Measurements from ENCODE around the gene BANP. TPM values are rescaled to one million over a fixed set of nuclear protein-coding genes. Genes with fewer than 3 reads are reported as not detected.
A peak's percentile ranks its signal among the peaks of the same experiment; 100 is the strongest.
"Not testable (repeated sequence)": the region's sequence is repeated elsewhere in the genome, so short reads cannot be mapped to it uniquely, and the experiment has no call there.

The BANP gene
- total RNA-seq, 3 donors from 2014 or later (not counting 1 experiment from before 2014, with no cell fraction given), result 88.8 to 117 (median 117) TPM

- peaks cover 8 to 13% of the 10 kb centered on the region in 2 donors for H3K4me1 Mint-ChIP-seq
- DNase-seq; H3K4me3 ChIP-seq (ENCODE audit: low read length); intact Hi-C loops (cut with micrococcal nuclease); H3K4me1 ChIP-seq (ENCODE audit: control insufficient read depth, insufficient read depth, low read length); H3K27me3 Mint-ChIP-seq (ENCODE audit: low read depth in 2 of 2); ATAC-seq; H3K9me3 ChIP-seq (ENCODE audit: control insufficient read depth, insufficient read depth, low read length); H3K27ac ChIP-seq (ENCODE audit: low read length); H3K4me3 Mint-ChIP-seq; H3K36me3 Mint-ChIP-seq; H3K27ac Mint-ChIP-seq; H3K27me3 ChIP-seq (ENCODE audit: control insufficient read depth, insufficient read depth, low read length); H3K9me3 Mint-ChIP-seq: not testable (repeated sequence)
- peaks cover 21% of the 10 kb centered on the region for H3K36me3 ChIP-seq (ENCODE audit: control insufficient read depth, insufficient read depth, low read length)
- WGBS (ENCODE audit: insufficient coverage), result 95% methylated on average over 9 of the region's 9 CpGs
Measured at GRCh38 chr16:88038526-88038908, 87.3 kb downstream of the BANP start.

GRCh38 chr16:88039591-88039990, 88.4 kb downstream of the BANP start:
- Histone ChIP-seq H3K4me3 (ENCODE audit: low read length) (no peak overlapping the region), H3K27me3 (ENCODE audit: control insufficient read depth, insufficient read depth, low read length) (no peaks in the 10 kb centered on the region), H3K27ac (ENCODE audit: low read length) (no peak overlapping the region), H3K36me3 (ENCODE audit: control insufficient read depth, insufficient read depth, low read length) (peaks cover 21% of the 10 kb centered on the region), H3K4me1 (ENCODE audit: control insufficient read depth, insufficient read depth, low read length) (peaks cover 9% of the 10 kb centered on the region), H3K9me3 (ENCODE audit: control insufficient read depth, insufficient read depth, low read length) (no peaks in the 10 kb centered on the region)
- H3K27ac Mint-ChIP-seq, result no peak overlapping the region
- 98% methylated on average over 11 of the region's 11 CpGs for WGBS (ENCODE audit: insufficient coverage)
- no peak for ATAC-seq
- no peaks in the 10 kb centered on the region for H3K36me3 Mint-ChIP-seq
- DNase-seq, result no peak
- intact Hi-C loops (cut with micrococcal nuclease), result no loop called here
- no peak overlapping the region for H3K4me3 Mint-ChIP-seq
- TF ChIP-seq CTCF (IDR thresholded peaks at IDR 0.05), result no peak
- peaks cover 13 to 15% of the 10 kb centered on the region in 2 donors for H3K4me1 Mint-ChIP-seq
- no peaks in the 10 kb centered on the region for H3K27me3 Mint-ChIP-seq (ENCODE audit: low read depth in 2 of 2)
- H3K9me3 Mint-ChIP-seq, result no peaks in the 10 kb centered on the region

- H3K36me3 Mint-ChIP-seq; H3K9me3 Mint-ChIP-seq; H3K27ac ChIP-seq (ENCODE audit: low read length); H3K27ac Mint-ChIP-seq; H3K27me3 Mint-ChIP-seq (ENCODE audit: low read depth in 2 of 2); H3K27me3 ChIP-seq (ENCODE audit: control insufficient read depth, insufficient read depth, low read length); H3K9me3 ChIP-seq (ENCODE audit: control insufficient read depth, insufficient read depth, low read length); ATAC-seq; intact Hi-C loops (cut with micrococcal nuclease); DNase-seq; H3K4me3 Mint-ChIP-seq; H3K4me3 ChIP-seq (ENCODE audit: low read length): not testable (repeated sequence)
- H3K36me3 ChIP-seq (ENCODE audit: control insufficient read depth, insufficient read depth, low read length), result peaks cover 16% of the 10 kb centered on the region
- H3K4me1 ChIP-seq (ENCODE audit: control insufficient read depth, insufficient read depth, low read length), result peaks cover 15% of the 10 kb centered on the region
- peaks cover 13 to 15% of the 10 kb centered on the region in 2 donors for H3K4me1 Mint-ChIP-seq
- 93% methylated on average over 28 of the region's 28 CpGs for WGBS (ENCODE audit: insufficient coverage)
Measured at GRCh38 chr16:88040196-88040876, 89.1 kb downstream of the BANP start.

GRCh38 chr16:88040877-88041244, 89.6 kb downstream of the BANP start:
- H3K4me1 Mint-ChIP-seq, result peaks cover 13 to 15% of the 10 kb centered on the region in 2 donors
- H3K36me3 Mint-ChIP-seq; H3K27me3 ChIP-seq (ENCODE audit: control insufficient read depth, insufficient read depth, low read length); ATAC-seq; H3K27ac Mint-ChIP-seq; intact Hi-C loops (cut with micrococcal nuclease); H3K4me3 Mint-ChIP-seq; H3K9me3 ChIP-seq (ENCODE audit: control insufficient read depth, insufficient read depth, low read length); H3K27ac ChIP-seq (ENCODE audit: low read length); H3K27me3 Mint-ChIP-seq (ENCODE audit: low read depth in 2 of 2); H3K9me3 Mint-ChIP-seq; H3K4me3 ChIP-seq (ENCODE audit: low read length); DNase-seq: not testable (repeated sequence)
- H3K36me3 ChIP-seq (ENCODE audit: control insufficient read depth, insufficient read depth, low read length), result peaks cover 11% of the 10 kb centered on the region
- WGBS (ENCODE audit: insufficient coverage), result 97% methylated on average over 4 of the region's 5 CpGs
- H3K4me1 ChIP-seq (ENCODE audit: control insufficient read depth, insufficient read depth, low read length), result peaks cover 20% of the 10 kb centered on the region

GRCh38 chr16:88041506-88041905, 90.3 kb downstream of the BANP start:
- H3K27ac ChIP-seq (ENCODE audit: low read length); H3K9me3 Mint-ChIP-seq; H3K4me3 ChIP-seq (ENCODE audit: low read length); ATAC-seq; H3K9me3 ChIP-seq (ENCODE audit: control insufficient read depth, insufficient read depth, low read length); H3K27me3 ChIP-seq (ENCODE audit: control insufficient read depth, insufficient read depth, low read length); H3K27me3 Mint-ChIP-seq (ENCODE audit: low read depth in 2 of 2); H3K36me3 ChIP-seq (ENCODE audit: control insufficient read depth, insufficient read depth, low read length); H3K4me3 Mint-ChIP-seq; H3K36me3 Mint-ChIP-seq; DNase-seq; intact Hi-C loops (cut with micrococcal nuclease): not testable (repeated sequence)
- Mint-ChIP-seq H3K27ac (peak overlapping the region in 1 of 2 donors; percentile 21), H3K4me1 (peaks cover 13 to 15% of the 10 kb centered on the region in 2 donors)
- H3K4me1 ChIP-seq (ENCODE audit: control insufficient read depth, insufficient read depth, low read length), result peaks cover 22% of the 10 kb centered on the region
- WGBS (ENCODE audit: insufficient coverage), result 90% methylated on average over 10 of the region's 11 CpGs

GRCh38 chr16:88041986-88042562, 90.8 kb downstream of the BANP start:
- DNase-seq; H3K36me3 ChIP-seq (ENCODE audit: control insufficient read depth, insufficient read depth, low read length); H3K27me3 Mint-ChIP-seq (ENCODE audit: low read depth in 2 of 2); ATAC-seq; H3K27ac ChIP-seq (ENCODE audit: low read length); H3K27me3 ChIP-seq (ENCODE audit: control insufficient read depth, insufficient read depth, low read length); H3K36me3 Mint-ChIP-seq; H3K4me3 ChIP-seq (ENCODE audit: low read length); H3K9me3 ChIP-seq (ENCODE audit: control insufficient read depth, insufficient read depth, low read length); intact Hi-C loops (cut with micrococcal nuclease); H3K9me3 Mint-ChIP-seq; H3K4me3 Mint-ChIP-seq: not testable (repeated sequence)
- WGBS (ENCODE audit: insufficient coverage), result 89% methylated on average over 18 of the region's 18 CpGs
- H3K27ac Mint-ChIP-seq, result peak overlapping the region in 1 of 2 donors; percentile 21
- H3K4me1 ChIP-seq (ENCODE audit: control insufficient read depth, insufficient read depth, low read length), result peaks cover 27% of the 10 kb centered on the region
- peaks cover 13 to 15% of the 10 kb centered on the region in 2 donors for H3K4me1 Mint-ChIP-seq

- H3K27me3 Mint-ChIP-seq (ENCODE audit: low read depth in 2 of 2); H3K36me3 Mint-ChIP-seq; H3K36me3 ChIP-seq (ENCODE audit: control insufficient read depth, insufficient read depth, low read length); intact Hi-C loops (cut with micrococcal nuclease); H3K4me3 ChIP-seq (ENCODE audit: low read length); DNase-seq; H3K27me3 ChIP-seq (ENCODE audit: control insufficient read depth, insufficient read depth, low read length); H3K9me3 ChIP-seq (ENCODE audit: control insufficient read depth, insufficient read depth, low read length); H3K9me3 Mint-ChIP-seq; H3K4me3 Mint-ChIP-seq; H3K27ac ChIP-seq (ENCODE audit: low read length); ATAC-seq: not testable (repeated sequence)
- peaks cover 13 to 15% of the 10 kb centered on the region in 2 donors for H3K4me1 Mint-ChIP-seq
- 92% methylated on average over 6 of the region's 8 CpGs for WGBS (ENCODE audit: insufficient coverage)
- H3K4me1 ChIP-seq (ENCODE audit: control insufficient read depth, insufficient read depth, low read length), result peaks cover 32% of the 10 kb centered on the region
- peak overlapping the region in 1 of 2 donors; percentile 26 for H3K27ac Mint-ChIP-seq
Measured at GRCh38 chr16:88043208-88043910, 92.1 kb downstream of the BANP start.
